ENCODE results near the gene NONO. TPM values are rescaled to one million over a fixed set of nuclear protein-coding genes. Genes with fewer than 3 reads are reported as not detected.
A peak's percentile ranks its signal among the peaks of the same experiment; 100 is the strongest.
"Not testable (repeated sequence)": the region's sequence is repeated elsewhere in the genome, so short reads cannot be mapped to it uniquely, and the experiment has no call there.

Gene NONO
- total RNA-seq, 4 donors from 2014 or later: 70.0 to 494 (median 216) TPM

DNA sequence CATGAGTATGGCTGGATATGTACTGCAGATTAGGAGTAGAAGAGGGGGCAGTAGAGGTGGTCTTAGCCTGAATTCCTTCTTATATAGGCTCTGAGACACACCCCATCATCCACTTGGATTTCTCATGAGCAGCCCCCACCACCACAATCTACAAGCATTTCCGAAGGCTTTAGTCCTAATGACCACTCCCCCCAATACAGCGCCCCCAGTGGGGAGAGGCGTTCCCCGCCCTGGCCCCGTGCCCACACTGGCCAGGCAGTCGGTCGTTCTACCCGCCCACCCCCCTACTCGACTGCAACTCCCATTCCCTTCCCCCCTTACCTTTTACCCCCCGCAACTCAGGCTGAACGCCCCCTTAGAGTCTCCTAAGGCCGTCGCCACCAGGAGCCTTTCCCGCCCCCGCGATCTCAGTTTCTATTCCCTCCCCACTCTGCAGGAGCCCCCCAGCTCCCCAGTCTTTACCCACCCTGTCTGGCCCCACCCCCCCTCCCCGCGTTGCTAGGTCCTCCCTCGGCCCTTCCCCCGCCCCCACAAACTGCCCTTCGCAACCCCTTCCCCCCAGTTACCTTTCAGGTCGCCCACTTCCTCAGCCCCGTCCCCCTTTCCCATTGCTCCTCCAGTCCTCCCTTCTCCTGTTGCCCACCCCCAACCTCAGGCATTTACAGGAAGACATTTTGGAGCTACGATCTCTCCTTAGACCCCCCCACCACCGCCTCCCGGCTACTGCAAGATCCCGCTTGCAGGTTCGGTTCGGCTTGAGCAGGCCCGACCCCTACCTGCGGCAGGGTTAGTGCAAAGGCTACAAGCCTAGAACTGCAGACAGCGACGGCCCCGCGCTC lies 30.0 kb upstream of the NONO start:
- Histone ChIP-seq H3K36me3 (no peaks in the 10 kb centered on the region), H3K9me3 (no peaks in the 10 kb centered on the region), H3K27me3 (no peaks in the 10 kb centered on the region), H3K4me3 (peak overlapping the region; percentile 60 to 85), H3K4me1 (no peaks in the 10 kb centered on the region), H3K27ac (peak overlapping the region; percentile 84 to 87)
- DNase-seq: peak; percentile 41 to 53
- no peak for TF ChIP-seq POLR2A (IDR thresholded peaks at IDR 0.05)
- TF ChIP-seq, protein P1, sequence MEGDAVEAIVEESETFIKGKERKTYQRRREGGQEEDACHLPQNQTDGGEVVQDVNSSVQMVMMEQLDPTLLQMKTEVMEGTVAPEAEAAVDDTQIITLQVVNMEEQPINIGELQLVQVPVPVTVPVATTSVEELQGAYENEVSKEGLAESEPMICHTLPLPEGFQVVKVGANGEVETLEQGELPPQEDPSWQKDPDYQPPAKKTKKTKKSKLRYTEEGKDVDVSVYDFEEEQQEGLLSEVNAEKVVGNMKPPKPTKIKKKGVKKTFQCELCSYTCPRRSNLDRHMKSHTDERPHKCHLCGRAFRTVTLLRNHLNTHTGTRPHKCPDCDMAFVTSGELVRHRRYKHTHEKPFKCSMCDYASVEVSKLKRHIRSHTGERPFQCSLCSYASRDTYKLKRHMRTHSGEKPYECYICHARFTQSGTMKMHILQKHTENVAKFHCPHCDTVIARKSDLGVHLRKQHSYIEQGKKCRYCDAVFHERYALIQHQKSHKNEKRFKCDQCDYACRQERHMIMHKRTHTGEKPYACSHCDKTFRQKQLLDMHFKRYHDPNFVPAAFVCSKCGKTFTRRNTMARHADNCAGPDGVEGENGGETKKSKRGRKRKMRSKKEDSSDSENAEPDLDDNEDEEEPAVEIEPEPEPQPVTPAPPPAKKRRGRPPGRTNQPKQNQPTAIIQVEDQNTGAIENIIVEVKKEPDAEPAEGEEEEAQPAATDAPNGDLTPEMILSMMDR (IDR thresholded peaks at IDR 0.05): peak; percentile 4 to 38 (median 17)
- intact Hi-C loops (cut with DNase I; ENCODE audit: low total_unique reads): no loop called here

DNA sequence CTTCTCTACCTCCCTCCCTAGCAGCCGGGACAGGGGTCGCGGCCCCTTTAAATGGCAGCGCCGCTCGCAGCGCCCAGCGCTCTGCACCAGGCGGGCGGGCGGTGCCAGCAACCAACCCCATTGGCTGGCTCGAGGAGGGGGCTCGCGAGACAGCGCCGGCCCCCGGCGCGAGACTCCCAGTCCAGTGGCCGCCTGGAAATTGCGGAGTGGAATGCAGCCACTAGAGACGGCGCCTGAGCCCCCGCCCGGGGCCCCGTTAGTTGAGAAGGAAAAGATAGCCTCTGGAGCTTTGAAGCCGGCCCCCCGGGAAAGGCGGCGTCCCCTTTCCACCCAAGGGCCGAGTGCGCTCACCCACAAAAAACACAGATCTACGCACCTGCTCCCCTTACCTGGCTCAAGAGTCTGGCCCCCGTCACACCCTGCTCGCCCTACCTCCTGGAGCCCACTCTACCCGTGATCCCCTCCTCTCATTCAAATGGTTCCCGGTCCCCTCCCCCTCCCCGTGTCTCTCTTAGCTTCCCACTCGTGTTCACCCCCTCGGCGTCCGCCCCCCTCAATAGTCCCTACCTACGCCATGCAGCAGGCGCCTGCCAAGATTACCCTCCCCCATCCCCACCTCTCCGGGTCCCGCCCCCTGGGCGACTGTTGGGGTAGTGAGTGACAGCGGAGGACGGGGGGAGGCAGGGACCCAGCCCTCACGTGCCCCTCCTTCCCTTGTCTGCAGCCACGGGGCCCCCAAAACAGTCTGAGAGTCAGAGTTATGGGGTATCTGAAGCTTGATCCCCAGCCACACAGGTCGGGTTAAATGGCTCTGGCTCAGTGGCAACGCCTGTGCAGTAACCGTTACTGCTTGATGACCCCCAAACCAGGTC lies 29.1 kb upstream of the NONO start, which contains the start of gene ZMYM3:
Gene ZMYM3, minus strand, starts transcription at position 49 of the 872 bp plus-strand sequence. CDS start 885 bp downstream, outside the sequence.
- no peaks in the 10 kb centered on the region for H3K36me3 ChIP-seq
- peak within 1 kb of the TSS; percentile 84 to 87 for H3K27ac ChIP-seq
- H3K9me3 ChIP-seq: no peaks in the 10 kb centered on the region
- no peaks in the 10 kb centered on the region for H3K27me3 ChIP-seq
- H3K4me1 ChIP-seq: no peaks in the 10 kb centered on the region
- H3K4me3 ChIP-seq: peak within 1 kb of the TSS; percentile 60 to 85
- peak; percentile 83 to 85 for DNase-seq
- TF ChIP-seq POLR2A (IDR thresholded peaks at IDR 0.05): peak; percentile 42 to 48
- TF ChIP-seq, protein P1 (IDR thresholded peaks at IDR 0.05): peak in 1 of 4 experiments; percentile 34
- intact Hi-C loops (cut with DNase I; ENCODE audit: low total_unique reads): no loop called here

DNA sequence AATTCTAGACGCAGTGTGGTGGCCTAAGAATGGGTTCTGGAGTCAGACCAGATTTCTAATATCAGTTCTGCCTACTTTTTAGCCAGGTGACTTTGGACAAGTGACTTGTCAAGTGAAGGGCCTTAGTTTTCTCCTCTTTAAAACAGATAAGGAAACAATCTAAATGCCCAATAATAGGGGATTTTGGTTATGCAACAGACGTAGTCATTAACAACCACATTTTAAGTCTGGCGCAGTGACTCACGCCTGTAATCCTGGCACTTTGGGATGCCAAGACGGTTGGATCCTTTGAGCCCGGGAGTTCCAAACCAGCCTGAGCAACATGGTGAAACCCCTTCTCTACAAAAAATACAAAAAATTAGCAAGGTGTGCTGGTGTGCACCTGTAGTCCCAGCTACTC lies 27.4 kb upstream of the NONO start:
- intact Hi-C loops (cut with DNase I; ENCODE audit: low total_unique reads): no loop called here
- no peak for TF ChIP-seq POLR2A (IDR thresholded peaks at IDR 0.05)
- TF ChIP-seq, protein P1 (IDR thresholded peaks at IDR 0.05): no peak

DNA sequence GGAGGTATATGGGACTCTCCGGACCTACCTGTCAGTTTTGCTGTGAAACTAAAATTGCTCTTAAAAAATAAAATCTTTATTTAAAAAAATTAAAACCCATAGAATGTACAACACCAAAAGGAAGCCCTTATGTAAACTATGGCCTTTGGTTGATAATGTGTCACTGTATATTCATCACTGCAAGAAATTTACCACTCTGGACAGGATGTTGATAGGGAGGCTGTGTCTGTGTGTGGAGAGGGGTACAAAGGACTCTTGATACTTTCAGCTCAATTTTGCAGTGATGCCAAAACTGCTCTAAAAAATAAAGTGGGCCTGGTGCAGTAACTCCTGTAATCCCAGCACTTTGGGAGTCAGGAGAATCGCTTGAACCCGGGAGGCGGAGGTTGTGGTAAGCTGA lies 26.6 kb upstream of the NONO start:
- Histone ChIP-seq H3K4me3 (no peak overlapping the region), H3K36me3 (no peaks in the 10 kb centered on the region), H3K27ac (no peak overlapping the region), H3K27me3 (no peaks in the 10 kb centered on the region), H3K4me1 (no peaks in the 10 kb centered on the region), H3K9me3 (no peaks in the 10 kb centered on the region)
- DNase-seq: no peak
- no peak for TF ChIP-seq POLR2A (IDR thresholded peaks at IDR 0.05)
- TF ChIP-seq, protein P1 (IDR thresholded peaks at IDR 0.05): no peak
- intact Hi-C loops (cut with DNase I; ENCODE audit: low total_unique reads): no loop called here

More for the DNA sequence above, 27.4 kb upstream of the NONO start:
- Histone ChIP-seq H3K27me3 (no peaks in the 10 kb centered on the region), H3K9me3 (no peaks in the 10 kb centered on the region), H3K27ac (peak overlapping the region in 1 of 2 donors; percentile 84), H3K4me1 (no peaks in the 10 kb centered on the region), H3K4me3 (no peak overlapping the region), H3K36me3 (no peaks in the 10 kb centered on the region)
- no peak for DNase-seq

DNA sequence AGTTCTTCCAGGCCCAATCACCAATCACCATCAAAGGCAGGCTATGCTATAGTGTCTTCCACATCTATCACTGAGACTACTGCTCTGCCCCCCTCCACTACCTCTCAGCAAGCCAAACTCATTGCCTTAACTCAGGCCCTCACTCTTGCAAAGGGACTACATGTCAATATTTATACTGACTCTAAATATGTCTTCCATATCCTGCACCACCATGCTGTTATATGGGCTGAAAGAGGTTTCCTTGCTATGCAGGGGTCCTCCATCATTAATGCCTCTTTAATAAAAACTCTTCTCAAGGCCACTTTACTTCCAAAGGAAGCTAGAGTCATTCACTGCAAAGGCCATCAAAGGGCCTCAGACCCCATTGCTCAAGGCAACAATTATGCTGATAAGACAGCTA lies 14.8 kb upstream of the NONO start:
- H3K9me3 ChIP-seq; H3K27ac ChIP-seq; H3K4me1 ChIP-seq; H3K27me3 ChIP-seq; DNase-seq; intact Hi-C loops (cut with DNase I; ENCODE audit: low total_unique reads); H3K36me3 ChIP-seq; H3K4me3 ChIP-seq: not testable (repeated sequence)
